Natural killer cell (primary cell): ENCODE results near the gene RHOT2. TPM values are rescaled to one million over a fixed set of nuclear protein-coding genes. Genes with fewer than 3 reads are reported as not detected.

ENCODE experiments used
- ATAC-seq, 3 donors: fragments of 150-1000 bp in 2 of 3; fragments of 200-7000 bp in 1 of 3; cut with Tn5 transposase; 1 replicate in 1 of 3; 2 replicates in 2 of 3; pipeline ENCODE4 v1.10.0; 2021; ENCODE audit warnings: mild to moderate bottlenecking in 2 of 3, moderate library complexity in 2 of 3
- DNase-seq, 2 donors: peaks; one replicate each; pipeline versions ENCODE4 v3.0.0 to v3.0.0-alpha.2; 2013 to 2021; ENCODE audit warnings: mixed read lengths in 1 of 2
- H3K27ac ChIP-seq: one replicate; pipeline ENCODE4 v1.5.1; 2013; ENCODE audit warnings: mild to moderate bottlenecking, low read length
- H3K27me3 ChIP-seq: one replicate; pipeline ENCODE4 v1.6.1; 2013; ENCODE audit warnings: low read length; ENCODE audit not compliant: control insufficient read depth, insufficient read depth
- H3K36me3 ChIP-seq: one replicate; pipeline ENCODE4 v1.6.1; 2013; ENCODE audit warnings: low read length; ENCODE audit not compliant: control insufficient read depth, insufficient read depth
- H3K4me1 ChIP-seq: one replicate; pipeline ENCODE4 v1.6.1; 2013; ENCODE audit warnings: low read length; ENCODE audit not compliant: control insufficient read depth, insufficient read depth
- H3K4me3 ChIP-seq: one replicate; pipeline ENCODE4 v1.5.1; 2013; ENCODE audit warnings: low read length
- H3K9me3 ChIP-seq: one replicate; pipeline ENCODE4 v1.6.1; 2013; ENCODE audit warnings: low read length; ENCODE audit not compliant: control insufficient read depth, insufficient read depth
- H3K27ac Mint-ChIP-seq, 2 donors: one replicate each; pipeline ENCODE4 v1.8.0; 2022; ENCODE audit warnings: mild to moderate bottlenecking in 2 of 2, mixed read lengths in 2 of 2, moderate library complexity in 1 of 2
- H3K27me3 Mint-ChIP-seq, 2 donors: one replicate each; pipeline ENCODE4 v1.8.0; 2022; ENCODE audit warnings: low read depth in 2 of 2, mixed read lengths in 2 of 2
- H3K36me3 Mint-ChIP-seq: one replicate; pipeline ENCODE4 v1.8.0; 2022; ENCODE audit warnings: mixed read lengths
- H3K4me1 Mint-ChIP-seq, 2 donors: one replicate each; pipeline ENCODE4 v1.8.0; 2022; ENCODE audit warnings: mixed read lengths in 2 of 2
- H3K4me3 Mint-ChIP-seq: one replicate; pipeline ENCODE4 v1.8.0; 2022; ENCODE audit warnings: mild to moderate bottlenecking, moderate library complexity, mixed read lengths
- H3K9me3 Mint-ChIP-seq, 2 donors: one replicate each; pipeline ENCODE4 v1.8.0; 2022; ENCODE audit warnings: mixed read lengths in 2 of 2
- CTCF ChIP-seq: fragments of 200-600 bp; IDR thresholded peaks from one replicate; pipeline ENCODE4 v1.8.0; 2022; ENCODE audit warnings: antibody characterized with exemption
- WGBS: methylation state at CpG from one replicate; pipeline ENCODE4 v1.1.7; 2013; ENCODE audit warnings: missing lambda C conversion rate; ENCODE audit not compliant: insufficient coverage; 5-methylcytosine and 5-hydroxymethylcytosine counted together
- intact Hi-C: fragments of 100-400 bp; cut with micrococcal nuclease; formaldehyde crosslinking; loops from one replicate; pipeline ENCODE4 v1.14.2; 2022
- total RNA-seq, 4 donors: library from RNA; stranded (reverse); fragments of 120-200 nt in 1 of 4; gene quantifications; one replicate each; pipeline versions ENCODE4 v1.2.3 to v1.2.4, GENCODE V29; 2013 to 2022

The RHOT2 gene
- total RNA-seq, 3 donors from 2014 or later (not counting 1 experiment from before 2014, with no cell fraction given) = 205 to 216 (median 211) TPM

GRCh38 chr16:671353-672131, 3.6 kb downstream of the RHOT2 start:
- no peaks in the 10 kb centered on the region for H3K27me3 Mint-ChIP-seq
- no peak overlapping the region for H3K27ac Mint-ChIP-seq
- DNase-seq (no peak), ATAC-seq (no peak)
- Histone ChIP-seq H3K4me1 (peaks cover 31% of the 10 kb centered on the region), H3K27ac (no peak overlapping the region), H3K36me3 (peaks cover 31% of the 10 kb centered on the region), H3K27me3 (peaks cover 3% of the 10 kb centered on the region), H3K9me3 (no peaks in the 10 kb centered on the region), H3K4me3 (no peak overlapping the region)
- H3K36me3 Mint-ChIP-seq = no peaks in the 10 kb centered on the region
- no peak overlapping the region for H3K4me3 Mint-ChIP-seq
- intact Hi-C loops = no loop called here
- H3K4me1 Mint-ChIP-seq = peaks cover 0 to 12% of the 10 kb centered on the region in 2 donors
- no peak for TF ChIP-seq CTCF
- WGBS = 93% methylated on average over 40 of the region's 40 CpGs
- H3K9me3 Mint-ChIP-seq = no peaks in the 10 kb centered on the region

- H3K4me3 Mint-ChIP-seq = no peak overlapping the region
Observed at GRCh38 chr16:672371-672770, 4.4 kb downstream of the RHOT2 start.

GRCh38 chr16:672851-673250, 4.9 kb downstream of the RHOT2 start:
- Mint-ChIP-seq H3K36me3 (no peaks in the 10 kb centered on the region), H3K4me3 (no peak overlapping the region), H3K27ac (no peak overlapping the region), H3K4me1 (peaks cover 0 to 8% of the 10 kb centered on the region in 2 donors), H3K9me3 (no peaks in the 10 kb centered on the region), H3K27me3 (no peaks in the 10 kb centered on the region)
- Histone ChIP-seq H3K4me1 (peaks cover 26% of the 10 kb centered on the region), H3K36me3 (peaks cover 31% of the 10 kb centered on the region), H3K27me3 (peaks cover 3% of the 10 kb centered on the region), H3K27ac (no peak overlapping the region), H3K4me3 (no peak overlapping the region), H3K9me3 (no peaks in the 10 kb centered on the region)
- TF ChIP-seq CTCF = no peak
- 97% methylated on average over 21 of the region's 21 CpGs for WGBS
- intact Hi-C loops = no loop called here
- ATAC-seq (no peak), DNase-seq (no peak)

More at GRCh38 chr16:672371-672770, 4.4 kb downstream of the RHOT2 start:
- Mint-ChIP-seq H3K27me3 (no peaks in the 10 kb centered on the region), H3K27ac (no peak overlapping the region), H3K36me3 (no peaks in the 10 kb centered on the region), H3K4me1 (peaks cover 0 to 12% of the 10 kb centered on the region in 2 donors), H3K9me3 (no peaks in the 10 kb centered on the region)
- ATAC-seq = no peak
- peaks cover 3% of the 10 kb centered on the region for H3K27me3 ChIP-seq
- H3K9me3 ChIP-seq = no peaks in the 10 kb centered on the region
- peaks cover 31% of the 10 kb centered on the region for H3K36me3 ChIP-seq
- H3K27ac ChIP-seq = no peak overlapping the region
- H3K4me1 ChIP-seq = peaks cover 29% of the 10 kb centered on the region
- DNase-seq = no peak
- intact Hi-C loops = no loop called here
- H3K4me3 ChIP-seq = no peak overlapping the region
- no peak for TF ChIP-seq CTCF
- 99% methylated on average over 19 of the region's 19 CpGs for WGBS
